ENCODE results near the gene HTRA1. TPM values are rescaled to one million over a fixed set of nuclear protein-coding genes. Genes with fewer than 3 reads are reported as not detected.

The HTRA1 gene
- total RNA-seq, 1 experiment from 2014 or later, result 0.70 TPM

DNA sequence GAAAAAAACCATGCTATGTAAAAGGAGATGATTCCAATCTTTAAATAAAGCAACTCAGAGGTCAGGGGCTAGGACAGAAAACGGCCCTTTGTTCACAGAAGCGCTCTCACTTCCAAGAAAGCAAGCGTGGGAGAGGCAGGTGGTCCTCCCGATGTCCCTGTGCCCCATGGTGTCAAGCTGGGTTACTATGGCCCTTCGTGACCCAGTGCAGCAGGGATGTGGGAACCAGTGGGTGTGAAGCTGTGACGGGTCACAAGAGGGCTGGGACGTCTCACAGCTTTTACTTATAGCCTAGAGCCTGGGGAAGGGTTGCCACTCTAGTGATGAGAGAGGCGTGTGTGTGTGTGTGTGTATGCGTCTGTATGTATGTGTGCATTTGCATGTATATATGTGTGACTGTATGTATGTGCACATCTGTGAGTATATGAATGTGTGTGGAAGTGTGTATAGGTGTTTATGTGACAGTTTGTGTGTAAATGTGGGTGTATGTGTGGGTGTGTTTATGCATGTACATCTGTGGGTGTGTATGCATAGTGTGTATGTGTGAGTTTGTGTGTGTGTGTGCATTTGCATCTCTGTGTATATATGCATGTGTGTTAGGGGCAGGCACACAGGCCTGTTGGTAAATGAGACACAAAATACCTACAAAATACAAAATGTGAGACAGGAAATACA lies 25.2 kb downstream of the HTRA1 start:
- Histone ChIP-seq H3K27me3 (replicated peaks; ENCODE audit: control insufficient read depth, insufficient read depth, low read length) (no peaks in the 10 kb centered on the region), H3K36me3 (ENCODE audit: control insufficient read depth, insufficient read depth, low read length) (no peaks in the 10 kb centered on the region), H3K9me3 (peaks cover 4% of the 10 kb centered on the region; the same call in 1 of the 2 replicates), H3K4me3 (ENCODE audit: low read depth, low read length) (no peak overlapping the region), H3K4me1 (no peaks in the 10 kb centered on the region)
- Mint-ChIP-seq H3K9me3 (ENCODE audit: unreplicated experiment) (peaks cover 6% of the 10 kb centered on the region), H3K27me3 (ENCODE audit: insufficient read depth, unreplicated experiment) (peaks cover 6% of the 10 kb centered on the region), H3K4me3 (ENCODE audit: unreplicated experiment) (no peak overlapping the region), H3K36me3 (ENCODE audit: insufficient read depth, unreplicated experiment) (no peaks in the 10 kb centered on the region), H3K4me1 (ENCODE audit: low read depth, unreplicated experiment) (no peaks in the 10 kb centered on the region), H3K27ac (ENCODE audit: unreplicated experiment) (no peak overlapping the region)
- intact Hi-C loops (cut with micrococcal nuclease; ENCODE audit: unreplicated experiment), result no loop called here
- ChIA-PET CTCF (no interaction called here), POLR2A (no interaction called here)
- TF ChIP-seq, protein P1, sequence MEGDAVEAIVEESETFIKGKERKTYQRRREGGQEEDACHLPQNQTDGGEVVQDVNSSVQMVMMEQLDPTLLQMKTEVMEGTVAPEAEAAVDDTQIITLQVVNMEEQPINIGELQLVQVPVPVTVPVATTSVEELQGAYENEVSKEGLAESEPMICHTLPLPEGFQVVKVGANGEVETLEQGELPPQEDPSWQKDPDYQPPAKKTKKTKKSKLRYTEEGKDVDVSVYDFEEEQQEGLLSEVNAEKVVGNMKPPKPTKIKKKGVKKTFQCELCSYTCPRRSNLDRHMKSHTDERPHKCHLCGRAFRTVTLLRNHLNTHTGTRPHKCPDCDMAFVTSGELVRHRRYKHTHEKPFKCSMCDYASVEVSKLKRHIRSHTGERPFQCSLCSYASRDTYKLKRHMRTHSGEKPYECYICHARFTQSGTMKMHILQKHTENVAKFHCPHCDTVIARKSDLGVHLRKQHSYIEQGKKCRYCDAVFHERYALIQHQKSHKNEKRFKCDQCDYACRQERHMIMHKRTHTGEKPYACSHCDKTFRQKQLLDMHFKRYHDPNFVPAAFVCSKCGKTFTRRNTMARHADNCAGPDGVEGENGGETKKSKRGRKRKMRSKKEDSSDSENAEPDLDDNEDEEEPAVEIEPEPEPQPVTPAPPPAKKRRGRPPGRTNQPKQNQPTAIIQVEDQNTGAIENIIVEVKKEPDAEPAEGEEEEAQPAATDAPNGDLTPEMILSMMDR (IDR thresholded peaks at IDR 0.05; ENCODE audit: insufficient read depth in 1 of 2, low read depth in 1 of 2, low read length in 1 of 2, severe bottlenecking in 1 of 2, unreplicated experiment in 1 of 2), result no peak
- no peak for DNase-seq
- BruUV-seq (replicated peaks), result no TSS peak

DNA sequence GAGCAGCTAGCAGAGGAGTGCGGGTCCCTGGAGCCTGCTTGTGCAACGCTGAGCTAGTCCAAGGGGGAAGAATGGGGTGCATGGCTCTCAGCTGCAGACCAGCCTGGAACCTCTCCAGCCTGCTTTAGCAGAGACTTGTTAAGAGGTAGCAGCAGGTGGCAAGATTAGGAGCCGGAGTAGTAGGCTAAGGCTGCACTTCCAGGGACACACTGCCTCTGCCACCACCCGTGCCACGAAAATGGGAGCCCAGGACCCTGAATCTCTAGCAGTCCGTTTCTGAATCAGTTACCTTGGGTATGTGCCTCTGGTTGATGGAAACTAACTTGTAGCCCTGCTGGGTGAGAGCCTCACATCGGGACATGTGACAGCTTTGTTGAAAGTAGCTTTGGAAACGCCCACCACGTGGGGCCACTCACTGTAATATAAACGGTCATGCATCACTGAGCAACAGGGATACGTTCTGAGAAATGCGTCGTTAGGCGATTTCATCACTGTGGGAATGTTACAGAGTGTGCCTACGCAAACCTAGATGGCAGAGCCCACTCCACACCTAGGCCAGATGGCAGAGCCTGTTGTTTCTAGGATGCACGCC lies 25.9 kb downstream of the HTRA1 start:
- no peak for DNase-seq
- Histone ChIP-seq H3K36me3 (ENCODE audit: control insufficient read depth, insufficient read depth, low read length) (no peaks in the 10 kb centered on the region), H3K9me3 (no peaks in the 10 kb centered on the region), H3K27me3 (replicated peaks; ENCODE audit: control insufficient read depth, insufficient read depth, low read length) (no peaks in the 10 kb centered on the region), H3K4me1 (no peaks in the 10 kb centered on the region), H3K4me3 (ENCODE audit: low read depth, low read length) (no peak overlapping the region)
- BruUV-seq (replicated peaks), result no TSS peak
- Mint-ChIP-seq H3K27ac (ENCODE audit: unreplicated experiment) (no peak overlapping the region), H3K4me1 (ENCODE audit: low read depth, unreplicated experiment) (no peaks in the 10 kb centered on the region), H3K4me3 (ENCODE audit: unreplicated experiment) (no peak overlapping the region), H3K27me3 (ENCODE audit: insufficient read depth, unreplicated experiment) (peaks cover 6% of the 10 kb centered on the region), H3K36me3 (ENCODE audit: insufficient read depth, unreplicated experiment) (no peaks in the 10 kb centered on the region), H3K9me3 (ENCODE audit: unreplicated experiment) (no peaks in the 10 kb centered on the region)
- intact Hi-C loops (cut with micrococcal nuclease; ENCODE audit: unreplicated experiment), result no loop called here
- CTCF ChIA-PET, result no interaction called here
- TF ChIP-seq, protein P1 (IDR thresholded peaks at IDR 0.05; ENCODE audit: insufficient read depth in 1 of 2, low read depth in 1 of 2, low read length in 1 of 2, severe bottlenecking in 1 of 2, unreplicated experiment in 1 of 2), result no peak
- POLR2A ChIA-PET, result no interaction called here

DNA sequence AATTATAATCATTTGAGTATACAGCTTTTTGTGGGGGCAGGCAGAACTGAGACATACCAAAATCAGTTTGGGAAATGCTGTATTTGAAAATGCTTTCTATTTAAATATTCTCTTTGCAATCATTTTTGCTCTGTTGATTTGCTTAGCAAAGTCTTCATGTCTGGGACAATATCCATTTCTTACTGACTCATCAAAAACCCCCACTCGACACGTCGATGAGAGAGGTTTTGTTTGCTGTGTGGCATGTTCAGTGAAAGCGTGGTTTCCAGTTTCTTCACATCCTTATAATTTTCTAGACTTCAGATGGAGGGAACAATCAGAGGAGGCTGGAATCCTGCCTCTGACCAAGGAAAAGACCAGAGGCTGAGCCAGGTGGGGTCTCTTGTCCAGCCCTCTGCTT lies 28.9 kb downstream of the HTRA1 start:
- Histone ChIP-seq H3K4me1 (no peaks in the 10 kb centered on the region), H3K9me3 (no peaks in the 10 kb centered on the region), H3K4me3 (ENCODE audit: low read depth, low read length) (no peak overlapping the region), H3K36me3 (ENCODE audit: control insufficient read depth, insufficient read depth, low read length) (no peaks in the 10 kb centered on the region), H3K27me3 (replicated peaks; ENCODE audit: control insufficient read depth, insufficient read depth, low read length) (no peaks in the 10 kb centered on the region)
- Mint-ChIP-seq H3K4me1 (ENCODE audit: low read depth, unreplicated experiment) (no peaks in the 10 kb centered on the region), H3K4me3 (ENCODE audit: unreplicated experiment) (no peak overlapping the region), H3K9me3 (ENCODE audit: unreplicated experiment) (no peaks in the 10 kb centered on the region), H3K27ac (ENCODE audit: unreplicated experiment) (no peak overlapping the region), H3K27me3 (ENCODE audit: insufficient read depth, unreplicated experiment) (peaks cover 6% of the 10 kb centered on the region), H3K36me3 (ENCODE audit: insufficient read depth, unreplicated experiment) (no peaks in the 10 kb centered on the region)
- BruUV-seq (replicated peaks), result no TSS peak
- CTCF ChIA-PET, result no interaction called here
- TF ChIP-seq, protein P1 (IDR thresholded peaks at IDR 0.05; ENCODE audit: insufficient read depth in 1 of 2, low read depth in 1 of 2, low read length in 1 of 2, severe bottlenecking in 1 of 2, unreplicated experiment in 1 of 2), result no peak
- DNase-seq, result no peak
- POLR2A ChIA-PET, result no interaction called here
- intact Hi-C loops (cut with micrococcal nuclease; ENCODE audit: unreplicated experiment), result no loop called here
